Ectodermal cell (in vitro differentiated cells): ENCODE measurements around the gene IFT43.

ENCODE experiments used
- H3K27ac ChIP-seq: 2 replicates; pipeline ENCODE4 v1.7.0; 2013; ENCODE audit warnings: mild to moderate bottlenecking, low read depth, low read length; ENCODE audit not compliant: insufficient read depth, poor library complexity, severe bottlenecking
- H3K27me3 ChIP-seq: 2 replicates; pipeline ENCODE4 v1.7.0; 2013; ENCODE audit warnings: mild to moderate bottlenecking, low read length; ENCODE audit not compliant: insufficient read depth, control insufficient read depth, poor library complexity, severe bottlenecking
- H3K36me3 ChIP-seq: one replicate; pipeline ENCODE4 v1.7.0; 2013; ENCODE audit warnings: low read length; ENCODE audit not compliant: control insufficient read depth, insufficient read depth
- H3K4me1 ChIP-seq: one replicate; pipeline ENCODE4 v1.7.0; 2013; ENCODE audit warnings: low read length; ENCODE audit not compliant: control insufficient read depth, insufficient read depth
- H3K4me3 ChIP-seq: 2 replicates; pipeline ENCODE4 v1.7.0; 2013; ENCODE audit warnings: low read depth, low read length, control low read depth; ENCODE audit not compliant: insufficient read depth
- H3K9me3 ChIP-seq: 2 replicates; pipeline ENCODE4 v1.7.0; 2013; ENCODE audit warnings: mild to moderate bottlenecking, low read length, moderate library complexity; ENCODE audit not compliant: control insufficient read depth
- WGBS, 2 experiments: methylation state at CpG; one replicate each; pipeline ENCODE4 v1.1.7; 2013; ENCODE audit warnings: missing lambda C conversion rate in 2 of 2; 5-methylcytosine and 5-hydroxymethylcytosine counted together

IFT43 gene

DNA sequence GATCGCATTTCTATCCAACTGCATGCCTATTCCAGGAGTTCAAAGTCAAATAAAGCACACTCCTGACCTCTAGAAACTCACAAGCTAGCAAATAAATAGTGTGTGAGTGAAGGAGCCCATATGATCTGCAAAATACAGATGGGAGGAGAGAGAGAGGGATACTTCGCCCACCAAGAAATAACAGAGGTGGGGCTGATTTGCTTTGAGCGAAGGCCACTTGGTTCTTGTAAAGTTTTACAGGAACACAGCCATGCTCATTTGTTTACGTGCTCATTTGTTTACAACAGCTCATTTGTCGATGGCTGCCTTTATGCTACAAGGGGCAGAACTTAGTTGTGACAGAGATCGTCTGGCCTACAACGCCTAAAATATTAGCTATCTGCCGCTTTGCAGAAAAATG, 102.8 kb downstream of the IFT43 start:
- no peaks in the 10 kb centered on the region for H3K27me3 ChIP-seq
- 89% methylated on average over 8 of the region's 8 CpGs for WGBS, 2 experiments
- H3K36me3 ChIP-seq, result no peaks in the 10 kb centered on the region
- H3K4me1 ChIP-seq, result peaks cover 48% of the 10 kb centered on the region
- H3K4me3 ChIP-seq, result no peak overlapping the region
- H3K27ac ChIP-seq, result no peak overlapping the region
- H3K9me3 ChIP-seq, result no peaks in the 10 kb centered on the region

DNA sequence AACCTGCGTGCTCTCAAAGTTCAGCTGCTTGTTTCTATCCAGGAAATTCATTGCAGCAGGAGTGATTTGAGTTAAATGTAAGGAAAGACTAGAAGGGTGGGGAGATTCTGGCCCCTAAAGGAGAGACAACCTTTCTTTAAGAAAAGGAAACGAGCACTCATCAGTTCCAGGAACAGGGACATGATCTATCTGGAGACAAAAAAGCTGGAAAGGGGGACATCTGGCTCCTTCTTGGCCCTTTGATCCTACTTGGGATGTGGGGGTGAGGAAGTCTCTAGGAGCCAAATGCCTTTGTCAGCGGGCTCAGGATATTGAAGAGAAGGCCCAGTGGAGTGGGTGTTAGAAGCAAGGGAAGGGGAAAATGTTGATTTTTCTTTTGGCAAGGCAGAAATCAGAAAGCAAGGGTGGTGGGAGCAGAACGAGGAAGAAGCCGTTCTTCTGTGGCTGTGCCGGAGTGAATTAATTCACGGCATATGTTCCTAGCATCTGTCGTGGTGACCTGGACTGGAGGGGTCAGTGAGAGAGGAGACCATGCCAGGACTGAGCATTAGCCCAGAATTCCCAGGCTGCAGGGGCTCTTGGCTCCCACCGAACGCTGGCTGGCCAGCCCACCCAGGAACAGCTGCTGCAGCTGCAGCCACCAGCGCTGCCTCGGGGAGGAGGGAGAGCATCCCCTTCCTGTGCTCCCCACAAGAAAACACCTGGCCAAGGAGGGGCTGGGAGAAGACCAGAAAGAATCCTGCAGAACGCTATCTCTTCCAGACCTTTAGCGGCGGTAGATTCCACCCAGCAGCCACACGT, 103.4 kb downstream of the IFT43 start:
- H3K9me3 ChIP-seq, result no peaks in the 10 kb centered on the region
- no peaks in the 10 kb centered on the region for H3K27me3 ChIP-seq
- H3K27ac ChIP-seq, result no peak overlapping the region
- WGBS, 2 experiments, result 83 to 86% methylated on average over 16 of the region's 16 CpGs
- no peak overlapping the region for H3K4me3 ChIP-seq
- H3K36me3 ChIP-seq, result no peaks in the 10 kb centered on the region
- H3K4me1 ChIP-seq, result peaks cover 42% of the 10 kb centered on the region

DNA sequence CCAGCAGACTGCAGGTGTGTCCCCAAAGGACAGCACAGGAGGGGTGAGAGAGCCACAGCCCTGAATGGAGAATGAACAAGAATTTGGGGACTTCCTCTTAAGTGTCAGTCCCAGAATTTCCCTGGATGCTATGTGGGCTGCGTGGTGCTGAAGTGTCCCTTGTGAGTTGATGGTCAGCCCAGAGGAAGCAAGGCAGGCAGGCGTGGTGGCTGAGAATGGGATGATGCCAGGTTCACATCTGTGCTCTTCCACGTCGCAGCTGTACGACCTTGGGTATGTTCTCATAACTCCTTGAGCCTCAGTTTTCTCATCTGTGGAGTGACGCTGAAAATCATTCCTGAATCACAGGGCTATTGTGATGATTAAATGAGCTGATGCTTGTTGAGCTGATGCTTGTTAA, 104.0 kb downstream of the IFT43 start:
- no peaks in the 10 kb centered on the region for H3K27me3 ChIP-seq
- H3K27ac ChIP-seq, result no peak overlapping the region
- H3K9me3 ChIP-seq, result no peaks in the 10 kb centered on the region
- WGBS, 2 experiments, result 94% methylated on average over 6 of the region's 6 CpGs
- no peak overlapping the region for H3K4me3 ChIP-seq
- H3K36me3 ChIP-seq, result no peaks in the 10 kb centered on the region
- peaks cover 37% of the 10 kb centered on the region for H3K4me1 ChIP-seq

- no peaks in the 10 kb centered on the region for H3K27me3 ChIP-seq
- WGBS, 2 experiments, result 87% methylated on average over 16 of the region's 16 CpGs
- H3K4me3 ChIP-seq, result no peak overlapping the region
- H3K27ac ChIP-seq, result no peak overlapping the region
- no peaks in the 10 kb centered on the region for H3K36me3 ChIP-seq
- peaks cover 25% of the 10 kb centered on the region for H3K4me1 ChIP-seq
- no peaks in the 10 kb centered on the region for H3K9me3 ChIP-seq
Observed at GRCh38 chr14:76090616-76091391, 105.2 kb downstream of the IFT43 start.

DNA sequence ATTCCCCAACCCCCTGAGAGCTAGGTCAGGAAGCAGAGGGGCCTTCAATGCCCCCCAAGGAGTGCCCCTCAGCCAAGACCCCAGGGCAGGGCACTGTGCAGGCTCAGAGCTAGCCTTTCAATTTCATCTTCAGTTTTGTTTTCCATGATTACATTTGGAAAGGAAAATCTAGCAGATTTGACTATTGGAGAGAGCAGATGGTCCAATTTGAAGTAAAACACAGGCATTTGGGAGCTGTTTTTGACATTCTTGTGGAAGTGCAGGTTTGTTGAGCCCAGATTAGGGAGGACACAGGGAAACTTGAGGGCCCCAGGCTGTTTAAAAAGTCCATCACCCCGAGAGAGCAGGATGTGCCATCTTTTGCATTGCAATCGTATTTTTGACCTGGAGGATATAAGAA, 107.5 kb downstream of the IFT43 start:
- no peaks in the 10 kb centered on the region for H3K27me3 ChIP-seq
- no peak overlapping the region for H3K4me3 ChIP-seq
- no peak overlapping the region for H3K27ac ChIP-seq
- 94 to 98% methylated on average over 1 to 2 of the region's 2 CpGs for WGBS, 2 experiments
- H3K4me1 ChIP-seq, result peaks cover 15% of the 10 kb centered on the region
- no peaks in the 10 kb centered on the region for H3K9me3 ChIP-seq
- H3K36me3 ChIP-seq, result no peaks in the 10 kb centered on the region

GRCh38 chr14:76096257-76096656, 110.7 kb downstream of the IFT43 start:
- H3K27ac ChIP-seq, result no peak overlapping the region
- no peak overlapping the region for H3K4me3 ChIP-seq
- H3K4me1 ChIP-seq, result peaks cover 5% of the 10 kb centered on the region
- WGBS, 2 experiments, result 87 to 90% methylated on average over 5 of the region's 5 CpGs
- H3K27me3 ChIP-seq, result no peaks in the 10 kb centered on the region
- no peaks in the 10 kb centered on the region for H3K36me3 ChIP-seq
- no peaks in the 10 kb centered on the region for H3K9me3 ChIP-seq

DNA sequence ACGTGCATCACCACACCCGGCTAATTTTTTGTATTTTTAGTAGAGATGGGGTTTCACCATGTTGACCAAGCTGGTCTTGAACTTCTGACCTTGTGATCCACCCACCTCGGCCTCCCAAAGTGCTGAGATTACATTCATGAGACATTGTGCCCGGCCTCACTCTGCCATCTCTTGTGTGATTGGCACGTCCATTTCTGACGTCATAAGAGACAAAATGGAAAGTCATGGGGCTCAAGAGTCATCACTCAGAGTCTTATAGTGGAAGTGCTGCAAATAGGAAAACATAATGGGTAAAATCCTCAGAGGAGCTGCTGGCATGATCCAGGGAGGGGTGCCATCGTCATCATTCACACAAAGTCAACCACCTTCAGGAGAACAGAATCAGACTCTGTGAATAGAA, 112.0 kb downstream of the IFT43 start:
- Histone ChIP-seq H3K4me1 (peaks cover 9% of the 10 kb centered on the region), H3K27me3 (no peaks in the 10 kb centered on the region), H3K4me3 (no peak overlapping the region), H3K36me3 (no peaks in the 10 kb centered on the region), H3K9me3 (no peaks in the 10 kb centered on the region), H3K27ac (no peak overlapping the region)
- WGBS, 2 experiments, result 93 to 95% methylated on average over 7 of the region's 7 CpGs

- H3K27ac ChIP-seq, result no peak overlapping the region
- no peak overlapping the region for H3K4me3 ChIP-seq
- no peaks in the 10 kb centered on the region for H3K36me3 ChIP-seq
- H3K4me1 ChIP-seq, result peaks cover 10% of the 10 kb centered on the region
- H3K27me3 ChIP-seq, result no peaks in the 10 kb centered on the region
- no peaks in the 10 kb centered on the region for H3K9me3 ChIP-seq
- WGBS, 2 experiments, result 86 to 87% methylated on average over 7 to 8 of the region's 8 CpGs
Observed at GRCh38 chr14:76098047-76098446, 112.5 kb downstream of the IFT43 start.

- peaks cover 10% of the 10 kb centered on the region for H3K4me1 ChIP-seq
- H3K4me3 ChIP-seq, result no peak overlapping the region
- H3K27ac ChIP-seq, result no peak overlapping the region
- no peaks in the 10 kb centered on the region for H3K27me3 ChIP-seq
- no peaks in the 10 kb centered on the region for H3K36me3 ChIP-seq
- 89 to 91% methylated on average over 28 of the region's 28 CpGs for WGBS, 2 experiments
- no peaks in the 10 kb centered on the region for H3K9me3 ChIP-seq
Observed at GRCh38 chr14:76098916-76099675, 113.5 kb downstream of the IFT43 start.

DNA sequence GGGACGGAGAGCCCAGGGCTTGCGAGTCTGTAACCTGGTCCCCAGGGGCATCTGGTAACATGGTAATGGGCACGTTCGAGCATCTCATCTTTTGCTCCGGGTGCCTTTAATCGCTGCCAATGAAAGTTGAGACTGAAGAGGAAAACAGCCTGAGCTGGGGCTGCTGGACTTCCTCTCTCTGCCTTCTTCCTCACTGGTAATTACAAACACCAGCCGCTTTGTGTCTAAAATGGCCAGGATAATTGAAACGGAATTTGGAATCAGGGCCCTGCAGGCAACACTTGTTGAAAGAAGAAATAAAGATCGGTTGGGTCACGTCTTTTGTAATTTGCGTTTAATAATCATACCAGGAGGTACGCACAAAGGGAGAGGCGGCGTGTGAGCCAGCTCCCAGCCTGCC, 114.7 kb downstream of the IFT43 start:
- Histone ChIP-seq H3K36me3 (no peaks in the 10 kb centered on the region), H3K9me3 (no peaks in the 10 kb centered on the region), H3K27me3 (no peaks in the 10 kb centered on the region), H3K4me1 (peaks cover 10% of the 10 kb centered on the region), H3K27ac (no peak overlapping the region), H3K4me3 (no peak overlapping the region)
- WGBS, 2 experiments, result 95% methylated on average over 14 of the region's 14 CpGs
